Uterus (tissue), 2 donors: Measurements from ENCODE around the gene TRIM34.

Experiments used
- CTCF ChIP-seq, 4 experiments: fragments of 200-600 bp in 2 of 4; fragments of 450-650 bp in 2 of 4; sonication (generic) in 2 of 4; IDR thresholded peaks; one replicate each; pipeline ENCODE4 v1.5.1; 2016 to 2019; ENCODE audit warnings: antibody characterized with exemption in 4 of 4, mild to moderate bottlenecking in 2 of 4, moderate library complexity in 1 of 4
- POLR2A ChIP-seq, 2 donors: fragments of 450-650 bp; IDR thresholded peaks; one replicate each; pipeline ENCODE4 v1.6.1; 2016; ENCODE audit warnings: antibody characterized with exemption in 2 of 2, mild to moderate bottlenecking in 1 of 2, moderate library complexity in 1 of 2

DNA sequence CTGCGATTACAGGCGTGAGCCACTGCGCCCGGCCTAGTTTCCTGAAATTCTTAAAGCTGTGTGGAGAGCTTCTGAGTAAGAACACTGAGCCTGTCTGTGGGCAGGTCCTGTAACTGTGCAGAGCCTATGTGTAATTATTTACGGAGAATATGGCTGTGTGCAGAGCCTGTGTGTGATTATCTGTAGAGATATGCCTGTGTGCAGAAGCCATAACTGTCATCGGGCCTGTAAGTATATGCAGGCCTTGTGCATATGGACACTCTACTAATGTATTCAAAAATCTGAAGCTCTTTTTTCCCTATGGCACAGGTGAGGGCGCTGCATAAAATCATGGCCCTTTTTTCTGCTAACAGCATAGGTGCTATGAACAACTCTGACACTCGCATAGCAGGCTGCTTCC lies 44.2 kb upstream of the TRIM34 start, which contains the start of gene OR52B6:
- TF ChIP-seq POLR2A (IDR thresholded peaks at IDR 0.05) (no peak), CTCF (IDR thresholded peaks at IDR 0.05) (no peak)
